ENCODE measurements around the gene PSMG3. TPM values are rescaled to one million over a fixed set of nuclear protein-coding genes. Genes with fewer than 3 reads are reported as not detected.

Gene PSMG3
- total RNA-seq, 1 donor from 2014 or later = 31.7 TPM

GRCh38 chr7:1599640-1600395, 30.0 kb upstream of the PSMG3 start:
- no peak overlapping the region for H3K27ac Mint-ChIP-seq (ENCODE audit: unreplicated experiment)
- DNase-seq (ENCODE audit: low spot score) = no peak
- H3K36me3 Mint-ChIP-seq (ENCODE audit: low read depth) = no peaks in the 10 kb centered on the region
- TF ChIP-seq CTCF (IDR thresholded peaks at IDR 0.05) = no peak
- no peak overlapping the region for H3K4me3 Mint-ChIP-seq (ENCODE audit: unreplicated experiment)
- no peaks in the 10 kb centered on the region for H3K9me3 Mint-ChIP-seq (ENCODE audit: low read depth)
- H3K27me3 Mint-ChIP-seq (ENCODE audit: low read depth) = peaks cover 46% of the 10 kb centered on the region
- no peaks in the 10 kb centered on the region for H3K4me1 Mint-ChIP-seq (ENCODE audit: low read depth)

- H3K9me3 Mint-ChIP-seq (ENCODE audit: low read depth) = no peaks in the 10 kb centered on the region
- peaks cover 44% of the 10 kb centered on the region for H3K27me3 Mint-ChIP-seq (ENCODE audit: low read depth)
- H3K4me3 Mint-ChIP-seq (ENCODE audit: unreplicated experiment) = no peak overlapping the region
- no peak for DNase-seq (ENCODE audit: low spot score)
- no peaks in the 10 kb centered on the region for H3K4me1 Mint-ChIP-seq (ENCODE audit: low read depth)
- no peaks in the 10 kb centered on the region for H3K36me3 Mint-ChIP-seq (ENCODE audit: low read depth)
- no peak for TF ChIP-seq CTCF (IDR thresholded peaks at IDR 0.05)
- H3K27ac Mint-ChIP-seq (ENCODE audit: unreplicated experiment) = no peak overlapping the region
These were observed 29.3 kb upstream of the PSMG3 start for GRCh38 chr7:1598961-1599639.

GRCh38 chr7:1598286-1598685, 28.5 kb upstream of the PSMG3 start:
- H3K27me3 Mint-ChIP-seq (ENCODE audit: low read depth) = peaks cover 41% of the 10 kb centered on the region
- H3K36me3 Mint-ChIP-seq (ENCODE audit: low read depth) = no peaks in the 10 kb centered on the region
- no peaks in the 10 kb centered on the region for H3K9me3 Mint-ChIP-seq (ENCODE audit: low read depth)
- DNase-seq (ENCODE audit: low spot score) = no peak
- no peak overlapping the region for H3K4me3 Mint-ChIP-seq (ENCODE audit: unreplicated experiment)
- no peaks in the 10 kb centered on the region for H3K4me1 Mint-ChIP-seq (ENCODE audit: low read depth)
- no peak overlapping the region for H3K27ac Mint-ChIP-seq (ENCODE audit: unreplicated experiment)
- no peak for TF ChIP-seq CTCF (IDR thresholded peaks at IDR 0.05)

GRCh38 chr7:1597791-1598190, 28.0 kb upstream of the PSMG3 start:
- DNase-seq (ENCODE audit: low spot score) = no peak
- Mint-ChIP-seq H3K27ac (ENCODE audit: unreplicated experiment) (no peak overlapping the region), H3K4me3 (ENCODE audit: unreplicated experiment) (no peak overlapping the region), H3K9me3 (ENCODE audit: low read depth) (no peaks in the 10 kb centered on the region), H3K36me3 (ENCODE audit: low read depth) (no peaks in the 10 kb centered on the region), H3K4me1 (ENCODE audit: low read depth) (no peaks in the 10 kb centered on the region), H3K27me3 (ENCODE audit: low read depth) (peaks cover 42% of the 10 kb centered on the region)
- TF ChIP-seq CTCF (IDR thresholded peaks at IDR 0.05) = no peak

- TF ChIP-seq CTCF (IDR thresholded peaks at IDR 0.05) = no peak
- Mint-ChIP-seq H3K36me3 (ENCODE audit: low read depth) (no peaks in the 10 kb centered on the region), H3K27me3 (ENCODE audit: low read depth) (peaks cover 47% of the 10 kb centered on the region), H3K4me3 (ENCODE audit: unreplicated experiment) (no peak overlapping the region), H3K9me3 (ENCODE audit: low read depth) (no peaks in the 10 kb centered on the region), H3K27ac (ENCODE audit: unreplicated experiment) (no peak overlapping the region), H3K4me1 (ENCODE audit: low read depth) (no peaks in the 10 kb centered on the region)
- no peak for DNase-seq (ENCODE audit: low spot score)
These were observed 27.4 kb upstream of the PSMG3 start for GRCh38 chr7:1597066-1597760.
